Measurements from ENCODE around the gene HNRNPUL1.
"Not testable (repeated sequence)": the region's sequence is repeated elsewhere in the genome, so short reads cannot be mapped to it uniquely, and the experiment has no call there.

The HNRNPUL1 gene

DNA sequence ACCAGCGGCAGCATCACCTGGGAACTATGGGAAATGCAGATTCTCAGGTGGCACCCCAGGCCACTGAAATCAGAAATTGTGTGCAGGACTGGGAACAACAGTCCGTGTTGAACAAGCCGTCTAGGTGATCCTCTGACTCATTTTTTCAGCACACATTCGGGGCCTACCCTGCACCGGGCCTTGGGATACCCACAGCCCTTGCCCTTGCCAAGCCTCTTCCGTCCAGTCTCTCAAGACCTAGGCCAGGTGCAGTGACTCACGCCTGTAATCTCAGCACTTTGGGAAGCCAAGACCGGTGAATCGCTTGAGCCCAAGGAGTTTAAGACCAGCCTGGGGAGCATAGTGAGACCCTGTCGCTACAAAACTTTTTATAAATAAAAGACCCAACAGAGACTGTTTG is 71.3 kb downstream of the HNRNPUL1 start:
- no peak overlapping the region for H3K4me3 ChIP-seq
- DNase-seq (ENCODE audit: low read depth, low spot score) = no peak
- TF ChIP-seq POLR2AphosphoS5 (IDR thresholded peaks at IDR 0.05; ENCODE audit: borderline replicate concordance, low read depth, low read length) (no peak), EZH2 (IDR thresholded peaks at IDR 0.05) (no peak), FOXP2 (optimal IDR thresholded peaks at IDR 0.05; ENCODE audit: control extremely low read depth, extremely low read length, insufficient read depth) (no peak)
- H3K36me3 ChIP-seq (ENCODE audit: insufficient read depth, low read length) = peaks cover 39% of the 10 kb centered on the region
- H3K9ac ChIP-seq (ENCODE audit: insufficient read length) = no peak overlapping the region
- no peak overlapping the region for H3K27ac ChIP-seq
- H3K9me3 ChIP-seq (ENCODE audit: low read depth, low read length) = no peaks in the 10 kb centered on the region

DNA sequence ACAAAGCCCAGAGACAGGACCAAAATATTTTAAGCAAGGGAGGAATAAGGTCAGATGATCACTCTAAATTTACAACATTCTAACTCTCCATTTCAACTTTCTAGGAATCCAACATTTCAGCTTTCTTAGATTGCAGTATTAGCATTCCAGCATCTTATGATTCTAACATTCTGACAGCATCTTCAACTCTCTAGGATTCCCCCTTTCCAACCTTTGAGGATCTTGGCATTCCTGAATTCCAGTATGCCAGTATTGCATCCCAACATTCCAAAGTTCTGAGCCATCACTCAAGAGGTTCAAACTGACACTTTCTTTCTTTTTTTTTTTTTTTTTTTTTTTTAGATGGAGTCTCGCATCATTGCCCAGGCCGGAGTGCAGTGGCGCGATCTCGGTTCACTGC is 75.8 kb downstream of the HNRNPUL1 start:
- Histone ChIP-seq H3K9me3 (ENCODE audit: low read depth, low read length) (no peaks in the 10 kb centered on the region), H3K27ac (no peak overlapping the region), H3K36me3 (ENCODE audit: insufficient read depth, low read length) (peaks cover 47% of the 10 kb centered on the region), H3K4me3 (no peak overlapping the region), H3K9ac (ENCODE audit: insufficient read length) (no peak overlapping the region)
- TF ChIP-seq POLR2AphosphoS5 (IDR thresholded peaks at IDR 0.05; ENCODE audit: borderline replicate concordance, low read depth, low read length) (no peak), FOXP2 (optimal IDR thresholded peaks at IDR 0.05; ENCODE audit: control extremely low read depth, extremely low read length, insufficient read depth) (no peak), EZH2 (IDR thresholded peaks at IDR 0.05) (no peak)
- no peak for DNase-seq (ENCODE audit: low read depth, low spot score)

- Histone ChIP-seq H3K9ac (ENCODE audit: insufficient read length) (no peak overlapping the region), H3K27ac (no peak overlapping the region), H3K4me3 (no peak overlapping the region), H3K9me3 (ENCODE audit: low read depth, low read length) (no peaks in the 10 kb centered on the region), H3K36me3 (ENCODE audit: insufficient read depth, low read length) (peaks cover 38% of the 10 kb centered on the region)
- no peak for DNase-seq (ENCODE audit: low read depth, low spot score)
- TF ChIP-seq POLR2AphosphoS5 (IDR thresholded peaks at IDR 0.05; ENCODE audit: borderline replicate concordance, low read depth, low read length) (no peak), EZH2 (IDR thresholded peaks at IDR 0.05) (no peak), FOXP2 (optimal IDR thresholded peaks at IDR 0.05; ENCODE audit: control extremely low read depth, extremely low read length, insufficient read depth) (no peak)
Observed at GRCh38 chr19:41341669-41342490, 77.7 kb downstream of the HNRNPUL1 start.

- peaks cover 35% of the 10 kb centered on the region for H3K36me3 ChIP-seq (ENCODE audit: insufficient read depth, low read length)
- no peak overlapping the region for H3K27ac ChIP-seq
- no peak for DNase-seq (ENCODE audit: low read depth, low spot score)
- no peak overlapping the region for H3K4me3 ChIP-seq
- no peaks in the 10 kb centered on the region for H3K9me3 ChIP-seq (ENCODE audit: low read depth, low read length)
- TF ChIP-seq FOXP2 (optimal IDR thresholded peaks at IDR 0.05; ENCODE audit: control extremely low read depth, extremely low read length, insufficient read depth) (no peak), POLR2AphosphoS5 (IDR thresholded peaks at IDR 0.05; ENCODE audit: borderline replicate concordance, low read depth, low read length) (no peak), EZH2 (IDR thresholded peaks at IDR 0.05) (no peak)
- H3K9ac ChIP-seq (ENCODE audit: insufficient read length) = no peak overlapping the region
Observed at GRCh38 chr19:41344162-41344561, 80.0 kb downstream of the HNRNPUL1 start.

- not testable (repeated sequence) for DNase-seq (ENCODE audit: low read depth, low spot score); H3K4me3 ChIP-seq; H3K9me3 ChIP-seq (ENCODE audit: low read depth, low read length); H3K9ac ChIP-seq (ENCODE audit: insufficient read length); H3K27ac ChIP-seq
- peaks cover 22% of the 10 kb centered on the region for H3K36me3 ChIP-seq (ENCODE audit: insufficient read depth, low read length)
Observed at GRCh38 chr19:41346916-41347315, 82.7 kb downstream of the HNRNPUL1 start.

GRCh38 chr19:41350735-41351338 is 86.7 kb downstream of the HNRNPUL1 start:
- no peak for TF ChIP-seq FOXP2 (optimal IDR thresholded peaks at IDR 0.05; ENCODE audit: control extremely low read depth, extremely low read length, insufficient read depth)
- no peak for TF ChIP-seq EZH2 (IDR thresholded peaks at IDR 0.05)
- TF ChIP-seq POLR2AphosphoS5 (IDR thresholded peaks at IDR 0.05; ENCODE audit: borderline replicate concordance, low read depth, low read length) = no peak
- DNase-seq (ENCODE audit: low read depth, low spot score) = no peak
- no peak overlapping the region for H3K27ac ChIP-seq
- H3K4me3 ChIP-seq = peak overlapping the region; percentile 92
- H3K9ac ChIP-seq (ENCODE audit: insufficient read length) = no peak overlapping the region
- peaks cover 4% of the 10 kb centered on the region; the same call in 1 of the 2 replicates for H3K36me3 ChIP-seq (ENCODE audit: insufficient read depth, low read length)
- no peaks in the 10 kb centered on the region for H3K9me3 ChIP-seq (ENCODE audit: low read depth, low read length)

- Histone ChIP-seq H3K9me3 (ENCODE audit: low read depth, low read length) (no peaks in the 10 kb centered on the region), H3K9ac (ENCODE audit: insufficient read length) (peak overlapping the region; percentile 73), H3K4me3 (peak overlapping the region; percentile 92), H3K27ac (no peak overlapping the region), H3K36me3 (ENCODE audit: insufficient read depth, low read length) (peaks cover 4% of the 10 kb centered on the region; the same call in 1 of the 2 replicates)
- DNase-seq (ENCODE audit: low read depth, low spot score) = no peak
- no peak for TF ChIP-seq POLR2AphosphoS5 (IDR thresholded peaks at IDR 0.05; ENCODE audit: borderline replicate concordance, low read depth, low read length)
- no peak for TF ChIP-seq FOXP2 (optimal IDR thresholded peaks at IDR 0.05; ENCODE audit: control extremely low read depth, extremely low read length, insufficient read depth)
- TF ChIP-seq EZH2 (IDR thresholded peaks at IDR 0.05) = no peak
Observed at GRCh38 chr19:41351339-41352245, 87.4 kb downstream of the HNRNPUL1 start.

DNA sequence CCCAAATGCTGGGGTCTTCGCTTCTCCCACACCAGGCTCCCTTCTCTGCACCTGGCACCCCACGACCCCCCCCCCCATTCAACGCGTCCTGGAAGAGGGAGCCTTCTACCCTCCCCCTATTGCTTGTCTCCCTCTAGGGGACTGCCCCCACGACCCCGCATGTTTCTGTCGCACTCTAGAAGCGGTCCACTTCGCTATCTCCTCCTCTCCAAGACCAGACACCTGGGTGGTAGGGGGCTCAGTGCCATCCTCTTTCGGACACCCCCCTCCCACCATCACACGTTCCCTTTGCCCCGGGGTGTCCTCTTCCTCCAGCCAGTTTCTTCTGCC is 88.1 kb downstream of the HNRNPUL1 start:
- Histone ChIP-seq H3K36me3 (ENCODE audit: insufficient read depth, low read length) (peaks cover 4% of the 10 kb centered on the region; the same call in 1 of the 2 replicates), H3K4me3 (peak overlapping the region; percentile 92), H3K9me3 (ENCODE audit: low read depth, low read length) (no peaks in the 10 kb centered on the region), H3K27ac (no peak overlapping the region), H3K9ac (ENCODE audit: insufficient read length) (peak overlapping the region; percentile 73)
- no peak for DNase-seq (ENCODE audit: low read depth, low spot score)
- TF ChIP-seq POLR2AphosphoS5 (IDR thresholded peaks at IDR 0.05; ENCODE audit: borderline replicate concordance, low read depth, low read length) (no peak), FOXP2 (optimal IDR thresholded peaks at IDR 0.05; ENCODE audit: control extremely low read depth, extremely low read length, insufficient read depth) (no peak), EZH2 (IDR thresholded peaks at IDR 0.05) (no peak)
